K562 (cell line): ENCODE data around the gene ORC2. TPM values are rescaled to one million over a fixed set of nuclear protein-coding genes. Genes with fewer than 3 reads are reported as not detected.

Experiments used
- BMI1 ChIP-seq: fragments of 150-350 bp; IDR thresholded peaks from 2 replicates; pipeline ENCODE4 v1.6.1; 2014; ENCODE audit warnings: low read length
- CXXC5 ChIP-seq: fragments of 250-450 bp; sonication (Bioruptor Pico); IDR thresholded peaks from 2 replicates; pipeline ENCODE4 v1.8.0; 2022; ENCODE audit warnings: inconsistent platforms, mild to moderate bottlenecking, moderate library complexity
- KLF13 ChIP-seq: fragments of 450-650 bp; IDR thresholded peaks from 2 replicates; pipeline ENCODE4 v1.6.1; 2016; ENCODE audit warnings: missing genetic modification characterization, low read depth, mild to moderate bottlenecking, missing compliant biosample characterization, moderate library complexity, borderline replicate concordance
- polyA plus RNA-seq, 8 experiments: library from polyadenylated mRNA; depleted of rRNA in 4 of 8; stranded (reverse) in 5 of 8; unstranded in 3 of 8; fragments of >200 nt; fragmentation: Nextera tagmentation in 2 of 8; fragmentation: Illumina TruSeq in 1 of 8; extraction: Ambion mirVana in 2 of 8; extraction: Trizol in 1 of 8; gene quantifications; 2 replicates each; pipeline versions ENCODE4 v1.2.1 to v1.2.3, GENCODE V29; 2011 to 2014; ENCODE audit warnings: inconsistent platforms in 1 of 8, missing spikeins in 1 of 8
- total RNA-seq, 7 experiments: library from RNA; depleted of rRNA in 6 of 7; stranded (reverse); fragments of >200 nt in 6 of 7; fragmentation: Illumina TruSeq in 2 of 7; extraction: Trizol in 2 of 7; gene quantifications; 2 replicates each; pipeline versions ENCODE4 v1.2.1 to v1.2.3, GENCODE V29; 2011 to 2021; ENCODE audit warnings: low replicate concordance in 1 of 7
- TF ChIP-seq, protein P1 (sequence below), 2 experiments: fragments of 150-350 bp in 1 of 2; IDR thresholded peaks; 2 replicates each; pipeline ENCODE4 v1.6.1; 2012 to 2016; ENCODE audit warnings: low read depth in 2 of 2, low read length in 2 of 2, mild to moderate bottlenecking in 1 of 2, moderate library complexity in 1 of 2
- TF ChIP-seq, protein P2 (sequence below): IDR thresholded peaks from 2 replicates; pipeline ENCODE4 v1.6.1; 2012; ENCODE audit warnings: low read depth, low read length, improper control_type of control experiment, borderline replicate concordance
- TF ChIP-seq, protein P3 (sequence below): IDR thresholded peaks from 2 replicates; pipeline ENCODE4 v1.6.1; 2011; ENCODE audit not compliant: insufficient read length; ENCODE audit errors: extremely low read depth
- TF ChIP-seq, protein P4 (sequence below): sonication (generic); formaldehyde crosslinking; IDR thresholded peaks from 2 replicates; pipeline ENCODE4 v1.8.1; 2023; ENCODE audit warnings: mild to moderate bottlenecking, missing genetic modification reagents
- TF ChIP-seq, protein P5 (sequence below): sonication (generic); formaldehyde crosslinking; IDR thresholded peaks from 2 replicates; pipeline ENCODE4 v1.8.0; 2022; ENCODE audit warnings: mild to moderate bottlenecking, low read depth, missing genetic modification reagents
- TF ChIP-seq, protein P6 (sequence below): fragments of 150-350 bp; conservative IDR thresholded peaks from 2 replicates; pipeline ENCODE4 v1.6.1; 2014; ENCODE audit warnings: low read length
- TF ChIP-seq, protein P7 (sequence below): fragments of 250-450 bp; sonication (Bioruptor Pico); IDR thresholded peaks from 2 replicates; pipeline ENCODE4 v1.9.0; 2021; ENCODE audit warnings: mild to moderate bottlenecking

The ORC2 gene
- total and polyA plus RNA-seq, 9 of the 15 experiments (the other 6 are each of a cell fraction or from before 2014, with no cell fraction given) = 5.6 to 41.1 (median 19.0) TPM

DNA sequence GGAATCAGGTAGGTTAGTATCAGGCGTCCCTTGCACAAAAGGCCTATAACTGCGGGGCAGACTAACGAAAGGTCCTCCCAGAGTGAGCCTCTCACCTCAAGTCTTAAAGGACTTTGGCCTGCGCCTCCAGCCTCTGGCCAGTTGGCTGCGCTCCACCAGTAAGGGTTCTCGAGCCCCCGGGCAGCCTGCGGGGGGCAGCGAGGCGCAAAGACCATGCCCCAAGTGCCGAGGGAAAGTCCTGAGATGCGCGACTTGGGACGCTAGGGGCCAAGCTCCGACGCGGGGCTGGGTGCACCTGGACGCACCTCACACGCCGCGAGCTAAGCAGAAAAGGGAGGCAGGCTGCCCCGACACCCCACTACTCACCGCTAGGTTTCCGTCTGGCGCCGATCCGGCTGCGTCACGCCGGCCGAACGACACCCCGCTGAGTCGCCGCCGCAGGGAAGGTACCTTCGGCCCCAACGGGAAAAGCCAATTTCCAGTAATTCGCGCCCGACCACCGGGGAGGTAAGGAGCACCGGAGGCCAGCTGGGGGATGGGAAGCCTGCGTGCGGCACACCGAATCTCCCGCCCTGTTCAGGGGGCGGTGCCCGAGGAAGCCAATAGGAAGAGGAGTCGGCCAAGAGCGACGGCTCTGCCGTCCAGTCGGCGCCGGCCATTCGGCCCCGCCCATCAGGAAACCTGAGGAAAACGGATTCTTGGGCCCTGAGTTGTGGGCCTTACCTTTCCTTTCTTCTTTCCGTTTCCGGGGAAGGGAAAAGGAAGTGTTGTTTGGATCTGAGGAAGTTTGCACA lies at the start of gene ORC2 (continued):
- TF ChIP-seq, protein P1, sequence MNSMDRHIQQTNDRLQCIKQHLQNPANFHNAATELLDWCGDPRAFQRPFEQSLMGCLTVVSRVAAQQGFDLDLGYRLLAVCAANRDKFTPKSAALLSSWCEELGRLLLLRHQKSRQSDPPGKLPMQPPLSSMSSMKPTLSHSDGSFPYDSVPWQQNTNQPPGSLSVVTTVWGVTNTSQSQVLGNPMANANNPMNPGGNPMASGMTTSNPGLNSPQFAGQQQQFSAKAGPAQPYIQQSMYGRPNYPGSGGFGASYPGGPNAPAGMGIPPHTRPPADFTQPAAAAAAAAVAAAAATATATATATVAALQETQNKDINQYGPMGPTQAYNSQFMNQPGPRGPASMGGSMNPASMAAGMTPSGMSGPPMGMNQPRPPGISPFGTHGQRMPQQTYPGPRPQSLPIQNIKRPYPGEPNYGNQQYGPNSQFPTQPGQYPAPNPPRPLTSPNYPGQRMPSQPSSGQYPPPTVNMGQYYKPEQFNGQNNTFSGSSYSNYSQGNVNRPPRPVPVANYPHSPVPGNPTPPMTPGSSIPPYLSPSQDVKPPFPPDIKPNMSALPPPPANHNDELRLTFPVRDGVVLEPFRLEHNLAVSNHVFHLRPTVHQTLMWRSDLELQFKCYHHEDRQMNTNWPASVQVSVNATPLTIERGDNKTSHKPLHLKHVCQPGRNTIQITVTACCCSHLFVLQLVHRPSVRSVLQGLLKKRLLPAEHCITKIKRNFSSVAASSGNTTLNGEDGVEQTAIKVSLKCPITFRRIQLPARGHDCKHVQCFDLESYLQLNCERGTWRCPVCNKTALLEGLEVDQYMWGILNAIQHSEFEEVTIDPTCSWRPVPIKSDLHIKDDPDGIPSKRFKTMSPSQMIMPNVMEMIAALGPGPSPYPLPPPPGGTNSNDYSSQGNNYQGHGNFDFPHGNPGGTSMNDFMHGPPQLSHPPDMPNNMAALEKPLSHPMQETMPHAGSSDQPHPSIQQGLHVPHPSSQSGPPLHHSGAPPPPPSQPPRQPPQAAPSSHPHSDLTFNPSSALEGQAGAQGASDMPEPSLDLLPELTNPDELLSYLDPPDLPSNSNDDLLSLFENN (IDR thresholded peaks at IDR 0.05; ENCODE audit: low read depth in 2 of 2, low read length in 2 of 2) = 0 out of 4 replicates have a peak, but pooled peaks of 1 of the 2 experiments have one; percentile 8
- TF ChIP-seq, protein P2, sequence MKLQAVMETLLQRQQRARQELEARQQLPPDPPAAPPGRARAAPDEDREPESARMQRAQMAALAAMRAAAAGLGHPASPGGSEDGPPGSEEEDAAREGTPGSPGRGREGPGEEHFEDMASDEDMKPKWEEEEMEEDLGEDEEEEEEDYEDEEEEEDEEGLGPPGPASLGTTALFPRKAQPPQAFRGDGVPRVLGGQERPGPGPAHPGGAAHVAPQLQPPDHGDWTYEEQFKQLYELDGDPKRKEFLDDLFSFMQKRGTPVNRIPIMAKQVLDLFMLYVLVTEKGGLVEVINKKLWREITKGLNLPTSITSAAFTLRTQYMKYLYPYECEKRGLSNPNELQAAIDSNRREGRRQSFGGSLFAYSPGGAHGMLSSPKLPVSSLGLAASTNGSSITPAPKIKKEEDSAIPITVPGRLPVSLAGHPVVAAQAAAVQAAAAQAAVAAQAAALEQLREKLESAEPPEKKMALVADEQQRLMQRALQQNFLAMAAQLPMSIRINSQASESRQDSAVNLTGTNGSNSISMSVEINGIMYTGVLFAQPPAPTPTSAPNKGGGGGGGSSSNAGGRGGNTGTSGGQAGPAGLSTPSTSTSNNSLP = no peak
- TF ChIP-seq, protein P3, sequence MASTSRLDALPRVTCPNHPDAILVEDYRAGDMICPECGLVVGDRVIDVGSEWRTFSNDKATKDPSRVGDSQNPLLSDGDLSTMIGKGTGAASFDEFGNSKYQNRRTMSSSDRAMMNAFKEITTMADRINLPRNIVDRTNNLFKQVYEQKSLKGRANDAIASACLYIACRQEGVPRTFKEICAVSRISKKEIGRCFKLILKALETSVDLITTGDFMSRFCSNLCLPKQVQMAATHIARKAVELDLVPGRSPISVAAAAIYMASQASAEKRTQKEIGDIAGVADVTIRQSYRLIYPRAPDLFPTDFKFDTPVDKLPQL = no peak
- TF ChIP-seq CXXC5 (CRISPR knock-in tag) = no peak; the same call in 1 of the 2 replicates
- TF ChIP-seq, protein P4, sequence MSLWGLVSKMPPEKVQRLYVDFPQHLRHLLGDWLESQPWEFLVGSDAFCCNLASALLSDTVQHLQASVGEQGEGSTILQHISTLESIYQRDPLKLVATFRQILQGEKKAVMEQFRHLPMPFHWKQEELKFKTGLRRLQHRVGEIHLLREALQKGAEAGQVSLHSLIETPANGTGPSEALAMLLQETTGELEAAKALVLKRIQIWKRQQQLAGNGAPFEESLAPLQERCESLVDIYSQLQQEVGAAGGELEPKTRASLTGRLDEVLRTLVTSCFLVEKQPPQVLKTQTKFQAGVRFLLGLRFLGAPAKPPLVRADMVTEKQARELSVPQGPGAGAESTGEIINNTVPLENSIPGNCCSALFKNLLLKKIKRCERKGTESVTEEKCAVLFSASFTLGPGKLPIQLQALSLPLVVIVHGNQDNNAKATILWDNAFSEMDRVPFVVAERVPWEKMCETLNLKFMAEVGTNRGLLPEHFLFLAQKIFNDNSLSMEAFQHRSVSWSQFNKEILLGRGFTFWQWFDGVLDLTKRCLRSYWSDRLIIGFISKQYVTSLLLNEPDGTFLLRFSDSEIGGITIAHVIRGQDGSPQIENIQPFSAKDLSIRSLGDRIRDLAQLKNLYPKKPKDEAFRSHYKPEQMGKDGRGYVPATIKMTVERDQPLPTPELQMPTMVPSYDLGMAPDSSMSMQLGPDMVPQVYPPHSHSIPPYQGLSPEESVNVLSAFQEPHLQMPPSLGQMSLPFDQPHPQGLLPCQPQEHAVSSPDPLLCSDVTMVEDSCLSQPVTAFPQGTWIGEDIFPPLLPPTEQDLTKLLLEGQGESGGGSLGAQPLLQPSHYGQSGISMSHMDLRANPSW (CRISPR knock-in tag) = 0 out of 2 replicates have a peak, but pooled peaks have one; percentile 46
- TF ChIP-seq, protein P5, sequence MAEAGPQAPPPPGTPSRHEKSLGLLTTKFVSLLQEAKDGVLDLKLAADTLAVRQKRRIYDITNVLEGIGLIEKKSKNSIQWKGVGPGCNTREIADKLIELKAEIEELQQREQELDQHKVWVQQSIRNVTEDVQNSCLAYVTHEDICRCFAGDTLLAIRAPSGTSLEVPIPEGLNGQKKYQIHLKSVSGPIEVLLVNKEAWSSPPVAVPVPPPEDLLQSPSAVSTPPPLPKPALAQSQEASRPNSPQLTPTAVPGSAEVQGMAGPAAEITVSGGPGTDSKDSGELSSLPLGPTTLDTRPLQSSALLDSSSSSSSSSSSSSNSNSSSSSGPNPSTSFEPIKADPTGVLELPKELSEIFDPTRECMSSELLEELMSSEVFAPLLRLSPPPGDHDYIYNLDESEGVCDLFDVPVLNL (CRISPR knock-in tag) = peak; percentile 71
- TF ChIP-seq, protein P6, sequence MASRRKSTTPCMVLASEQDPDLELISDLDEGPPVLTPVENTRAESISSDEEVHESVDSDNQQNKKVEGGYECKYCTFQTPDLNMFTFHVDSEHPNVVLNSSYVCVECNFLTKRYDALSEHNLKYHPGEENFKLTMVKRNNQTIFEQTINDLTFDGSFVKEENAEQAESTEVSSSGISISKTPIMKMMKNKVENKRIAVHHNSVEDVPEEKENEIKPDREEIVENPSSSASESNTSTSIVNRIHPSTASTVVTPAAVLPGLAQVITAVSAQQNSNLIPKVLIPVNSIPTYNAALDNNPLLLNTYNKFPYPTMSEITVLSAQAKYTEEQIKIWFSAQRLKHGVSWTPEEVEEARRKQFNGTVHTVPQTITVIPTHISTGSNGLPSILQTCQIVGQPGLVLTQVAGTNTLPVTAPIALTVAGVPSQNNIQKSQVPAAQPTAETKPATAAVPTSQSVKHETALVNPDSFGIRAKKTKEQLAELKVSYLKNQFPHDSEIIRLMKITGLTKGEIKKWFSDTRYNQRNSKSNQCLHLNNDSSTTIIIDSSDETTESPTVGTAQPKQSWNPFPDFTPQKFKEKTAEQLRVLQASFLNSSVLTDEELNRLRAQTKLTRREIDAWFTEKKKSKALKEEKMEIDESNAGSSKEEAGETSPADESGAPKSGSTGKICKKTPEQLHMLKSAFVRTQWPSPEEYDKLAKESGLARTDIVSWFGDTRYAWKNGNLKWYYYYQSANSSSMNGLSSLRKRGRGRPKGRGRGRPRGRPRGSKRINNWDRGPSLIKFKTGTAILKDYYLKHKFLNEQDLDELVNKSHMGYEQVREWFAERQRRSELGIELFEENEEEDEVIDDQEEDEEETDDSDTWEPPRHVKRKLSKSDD = no peak
- no peak for TF ChIP-seq BMI1
- TF ChIP-seq KLF13 (tag) = no peak
- TF ChIP-seq, protein P7, sequence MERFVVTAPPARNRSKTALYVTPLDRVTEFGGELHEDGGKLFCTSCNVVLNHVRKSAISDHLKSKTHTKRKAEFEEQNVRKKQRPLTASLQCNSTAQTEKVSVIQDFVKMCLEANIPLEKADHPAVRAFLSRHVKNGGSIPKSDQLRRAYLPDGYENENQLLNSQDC = no peak
